HG03108 (cell line): Measurements from ENCODE around the gene TMEM183A.

ENCODE experiments used
- ATAC-seq: cut with Tn5 transposase; IDR thresholded peaks from one replicate; pipeline ENCODE4 v1.9.1; 2021; ENCODE audit warnings: moderate library complexity; ENCODE audit not compliant: unreplicated experiment

Gene TMEM183A

GRCh38 chr1:203063287-203063686, 56.1 kb downstream of the TMEM183A start:
- ATAC-seq: no peak

- ATAC-seq: no peak
These were observed 58.0 kb downstream of the TMEM183A start for GRCh38 chr1:203065191-203065590.

GRCh38 chr1:203065986-203066385, 58.8 kb downstream of the TMEM183A start:
- ATAC-seq: no peak

- ATAC-seq: no peak
These were observed 59.8 kb downstream of the TMEM183A start for GRCh38 chr1:203066965-203067364.

- no peak for ATAC-seq
These were observed 62.0 kb downstream of the TMEM183A start for GRCh38 chr1:203069030-203069747.

GRCh38 chr1:203072002-203072602, 64.9 kb downstream of the TMEM183A start:
- ATAC-seq: no peak

- no peak for ATAC-seq
These were observed 65.7 kb downstream of the TMEM183A start for GRCh38 chr1:203072911-203073310.

- no peak for ATAC-seq
These were observed 66.3 kb downstream of the TMEM183A start for GRCh38 chr1:203073469-203073868.
